Mesenchymal stem cell (in vitro differentiated cells and primary cell): Measurements from ENCODE around the gene UNC119B.

Experiments used
- DNase-seq: peaks from one replicate; pipeline ENCODE4 v3.0.0-alpha.2; 2013
- H2AFZ ChIP-seq: one replicate; pipeline ENCODE4 v1.6.1; 2013; ENCODE audit warnings: low read depth, mild to moderate bottlenecking, control low read depth, inconsistent platforms, low read length, moderate library complexity
- H2AK5ac ChIP-seq: 2 replicates; pipeline ENCODE4 v1.6.1; 2013; ENCODE audit warnings: low read length, moderate library complexity, mild to moderate bottlenecking, inconsistent platforms; ENCODE audit not compliant: severe bottlenecking
- H2BK120ac ChIP-seq: one replicate; pipeline ENCODE4 v1.6.1; 2013; ENCODE audit warnings: low read depth, mild to moderate bottlenecking, inconsistent platforms, low read length, moderate library complexity
- H2BK12ac ChIP-seq, 2 experiments: one replicate each; pipeline ENCODE4 v1.6.1; 2013; ENCODE audit warnings: inconsistent platforms in 2 of 2, low read length in 2 of 2, mild to moderate bottlenecking in 2 of 2, moderate library complexity in 2 of 2, control low read depth in 1 of 2
- H2BK15ac ChIP-seq: one replicate; pipeline ENCODE4 v1.6.1; 2013; ENCODE audit warnings: mild to moderate bottlenecking, low read depth, inconsistent platforms; ENCODE audit not compliant: poor library complexity, severe bottlenecking
- H2BK5ac ChIP-seq: 2 replicates; pipeline ENCODE4 v1.6.1; 2013; ENCODE audit warnings: low read depth, mild to moderate bottlenecking, low read length, control low read depth, inconsistent platforms; ENCODE audit not compliant: poor library complexity, severe bottlenecking
- H3K14ac ChIP-seq, 2 experiments: one replicate each; pipeline ENCODE4 v1.6.1; 2013; ENCODE audit warnings: inconsistent platforms in 2 of 2, low read length in 2 of 2, control low read depth in 1 of 2, mild to moderate bottlenecking in 1 of 2, moderate library complexity in 1 of 2
- H3K18ac ChIP-seq, 2 experiments: one replicate each; pipeline ENCODE4 v1.6.1; 2013; ENCODE audit warnings: inconsistent platforms in 2 of 2, low read length in 2 of 2, control low read depth in 1 of 2, low read depth in 1 of 2, mild to moderate bottlenecking in 1 of 2
- H3K23ac ChIP-seq, 2 experiments: one replicate each; pipeline ENCODE4 v1.6.1; 2013; ENCODE audit warnings: inconsistent platforms in 2 of 2, low read length in 2 of 2, mild to moderate bottlenecking in 2 of 2, moderate library complexity in 2 of 2, control low read depth in 1 of 2
- H3K27ac ChIP-seq: 2 replicates; pipeline ENCODE4 v1.5.1; 2013; ENCODE audit warnings: mild to moderate bottlenecking, moderate library complexity, low read length, control low read depth, inconsistent platforms; ENCODE audit not compliant: poor library complexity, severe bottlenecking
- H3K27me3 ChIP-seq, 2 experiments: 2 replicates each; pipeline versions ENCODE4 v1.6.1 to v1.7.0; 2013; ENCODE audit warnings: low read length in 2 of 2, mild to moderate bottlenecking in 2 of 2, moderate library complexity in 2 of 2, control low read depth in 1 of 2, inconsistent platforms in 1 of 2; ENCODE audit not compliant: control insufficient read depth in 1 of 2, insufficient read depth in 1 of 2
- H3K36me3 ChIP-seq, 2 experiments: 2 replicates each; pipeline versions ENCODE4 v1.6.1 to v1.7.0; 2013; ENCODE audit warnings: low read length in 2 of 2, control low read depth in 1 of 2, inconsistent platforms in 1 of 2, low read depth in 1 of 2, mild to moderate bottlenecking in 1 of 2; ENCODE audit not compliant: insufficient read depth in 2 of 2, control insufficient read depth in 1 of 2
- H3K4ac ChIP-seq, 2 experiments: one replicate each; pipeline ENCODE4 v1.6.1; 2013; ENCODE audit warnings: inconsistent platforms in 2 of 2, low read length in 2 of 2, mild to moderate bottlenecking in 2 of 2, moderate library complexity in 2 of 2, control low read depth in 1 of 2, low read depth in 1 of 2
- H3K4me1 ChIP-seq: 2 replicates; pipeline ENCODE4 v1.6.1; 2013; ENCODE audit warnings: low read depth, low read length, control low read depth; ENCODE audit not compliant: control insufficient read depth, insufficient read depth
- H3K4me2 ChIP-seq: 2 replicates; pipeline ENCODE4 v1.6.1; 2013; ENCODE audit warnings: low read length, mild to moderate bottlenecking, inconsistent platforms; ENCODE audit not compliant: poor library complexity, severe bottlenecking
- H3K4me3 ChIP-seq, 2 experiments: 2 replicates each; pipeline versions ENCODE4 v1.5.1 to v1.7.0; 2013; ENCODE audit warnings: low read length in 2 of 2, mild to moderate bottlenecking in 2 of 2, control low read depth in 1 of 2, low read depth in 1 of 2; ENCODE audit not compliant: insufficient read depth in 1 of 2
- H3K79me1 ChIP-seq: replicated peaks from 2 replicates; pipeline ENCODE4 v1.6.1; 2013; ENCODE audit warnings: mild to moderate bottlenecking, control low read depth, low read length, inconsistent platforms; ENCODE audit not compliant: poor library complexity, severe bottlenecking
- H3K9ac ChIP-seq: 2 replicates; pipeline ENCODE4 v1.7.0; 2013; ENCODE audit warnings: mild to moderate bottlenecking, low read length, moderate library complexity
- H3K9me3 ChIP-seq: 2 replicates; pipeline ENCODE4 v1.7.0; 2013; ENCODE audit warnings: mild to moderate bottlenecking, low read length; ENCODE audit not compliant: control insufficient read depth
- H4K8ac ChIP-seq: one replicate; pipeline ENCODE4 v1.6.1; 2013; ENCODE audit warnings: inconsistent platforms, mild to moderate bottlenecking, low read length, moderate library complexity
- H4K91ac ChIP-seq: one replicate; pipeline ENCODE4 v1.6.1; 2013; ENCODE audit warnings: mild to moderate bottlenecking, low read length, inconsistent platforms
- WGBS: methylation state at CpG from one replicate; pipeline ENCODE4 v1.1.7; 2013; ENCODE audit warnings: mixed read lengths; 5-methylcytosine and 5-hydroxymethylcytosine counted together

UNC119B gene

GRCh38 chr12:120710805-120711296 lies 593 bp downstream of the UNC119B start:
- H2BK5ac ChIP-seq, result no peak overlapping the region
- peak overlapping the region; percentile 67 to 68 for H3K18ac ChIP-seq
- peak overlapping the region; percentile 5 for H4K91ac ChIP-seq
- H3K23ac ChIP-seq, result peak overlapping the region in 1 of 2 experiments; percentile 47
- H4K8ac ChIP-seq, result peak overlapping the region; percentile 78
- peaks cover 16 to 32% of the 10 kb centered on the region in 2 experiments for H3K36me3 ChIP-seq
- no peak overlapping the region for H3K14ac ChIP-seq
- H3K4ac ChIP-seq, result peak overlapping the region; percentile 83
- peak overlapping the region; percentile 91 for H3K9ac ChIP-seq
- H3K9me3 ChIP-seq, result no peaks in the 10 kb centered on the region
- H3K27ac ChIP-seq, result peak overlapping the region; percentile 47
- peak overlapping the region; percentile 76 for H2AFZ ChIP-seq
- no peak overlapping the region for H2AK5ac ChIP-seq
- H3K79me1 ChIP-seq, result peaks cover 15% of the 10 kb centered on the region
- H2BK12ac ChIP-seq, result no peak overlapping the region
- H3K4me3 ChIP-seq, result peak overlapping the region; percentile 86 to 91
- WGBS, result under 1% methylated on average over 31 of the region's 31 CpGs
- peak overlapping the region; percentile 92 for H2BK120ac ChIP-seq
- H2BK15ac ChIP-seq, result no peak overlapping the region
- no peaks in the 10 kb centered on the region for H3K27me3 ChIP-seq
- H3K4me2 ChIP-seq, result peak overlapping the region; percentile 89
- peak; percentile 18 for DNase-seq
- peaks cover 11% of the 10 kb centered on the region for H3K4me1 ChIP-seq

DNA sequence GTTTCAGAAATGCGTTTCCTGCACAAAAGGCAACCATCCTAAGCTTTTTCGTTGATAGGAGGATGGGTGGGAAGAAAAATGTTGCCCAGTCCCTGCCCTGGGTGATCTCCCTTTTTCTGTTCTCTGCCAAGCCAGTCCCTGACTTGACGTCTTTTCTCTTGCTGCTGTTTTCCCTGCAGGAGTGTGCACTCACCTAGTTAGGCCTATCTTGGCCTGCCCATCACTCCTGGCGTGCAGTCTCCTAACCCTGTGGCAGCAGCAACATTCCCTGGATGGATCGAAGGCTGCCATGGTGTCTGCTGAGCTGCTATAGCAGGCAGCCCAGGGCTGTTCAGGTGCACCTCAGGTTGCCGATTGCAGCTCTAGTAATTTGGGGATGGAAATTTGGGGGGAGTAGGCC lies 1.2 kb downstream of the UNC119B start:
- H3K4me2 ChIP-seq, result peak overlapping the region; percentile 89
- H2BK120ac ChIP-seq, result no peak overlapping the region
- no peak overlapping the region for H2AFZ ChIP-seq
- H3K27me3 ChIP-seq, result no peaks in the 10 kb centered on the region
- WGBS, result 63% methylated on average over 6 of the region's 6 CpGs
- H3K4ac ChIP-seq, result no peak overlapping the region
- H3K4me1 ChIP-seq, result peaks cover 11% of the 10 kb centered on the region
- H3K36me3 ChIP-seq, result peaks cover 17 to 37% of the 10 kb centered on the region in 2 experiments
- no peak overlapping the region for H2BK15ac ChIP-seq
- DNase-seq, result no peak
- peak overlapping the region; percentile 10 for H4K8ac ChIP-seq
- H3K14ac ChIP-seq, result no peak overlapping the region
- no peak overlapping the region for H3K27ac ChIP-seq
- H3K9ac ChIP-seq, result peak overlapping the region; percentile 91
- peak overlapping the region in 1 of 2 experiments; percentile 86 for H3K4me3 ChIP-seq
- H3K79me1 ChIP-seq, result peaks cover 20% of the 10 kb centered on the region
- H3K23ac ChIP-seq, result no peak overlapping the region
- H2AK5ac ChIP-seq, result no peak overlapping the region
- no peak overlapping the region for H3K18ac ChIP-seq
- H2BK12ac ChIP-seq, result no peak overlapping the region
- no peak overlapping the region for H2BK5ac ChIP-seq
- H3K9me3 ChIP-seq, result no peaks in the 10 kb centered on the region
- H4K91ac ChIP-seq, result peak overlapping the region; percentile 19

DNA sequence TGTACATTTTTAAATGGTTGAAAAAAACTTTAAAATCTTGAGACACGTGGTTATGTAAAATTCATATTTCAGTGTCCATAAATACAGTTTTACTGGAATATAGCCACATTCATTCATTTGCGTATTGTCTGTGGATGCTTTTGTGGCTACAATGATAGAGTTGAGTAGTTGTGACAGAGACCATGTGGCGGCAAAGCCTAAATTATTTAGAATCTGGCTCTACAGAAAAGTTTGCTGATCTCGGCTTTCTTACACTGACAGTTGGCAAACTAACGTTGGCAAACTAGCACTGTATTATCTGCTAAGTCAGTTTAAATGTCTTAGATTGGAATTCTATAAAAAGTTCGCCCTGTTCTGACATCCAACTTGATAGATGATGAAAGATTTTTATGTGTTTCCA lies 2.4 kb downstream of the UNC119B start:
- H3K23ac ChIP-seq, result no peak overlapping the region

GRCh38 chr12:120713861-120714482 lies 3.7 kb downstream of the UNC119B start:
- H3K4me1 ChIP-seq, result peaks cover 11% of the 10 kb centered on the region
- H3K79me1 ChIP-seq, result peaks cover 25% of the 10 kb centered on the region
- peak; percentile 81 for DNase-seq
- no peaks in the 10 kb centered on the region for H3K9me3 ChIP-seq
- peaks cover 34 to 58% of the 10 kb centered on the region in 2 experiments for H3K36me3 ChIP-seq
- H3K4me3 ChIP-seq, result no peak overlapping the region
- no peaks in the 10 kb centered on the region for H3K27me3 ChIP-seq
- H2BK5ac ChIP-seq, result no peak overlapping the region
- H2AK5ac ChIP-seq, result no peak overlapping the region
- H2BK12ac ChIP-seq, result no peak overlapping the region
- 35% methylated on average over 3 of the region's 4 CpGs for WGBS
- H3K9ac ChIP-seq, result no peak overlapping the region
- no peak overlapping the region for H2BK15ac ChIP-seq
- H2BK120ac ChIP-seq, result no peak overlapping the region
- no peak overlapping the region for H3K4me2 ChIP-seq
- no peak overlapping the region for H3K23ac ChIP-seq
- H3K14ac ChIP-seq, result no peak overlapping the region
- H4K8ac ChIP-seq, result no peak overlapping the region
- H3K27ac ChIP-seq, result no peak overlapping the region
- H4K91ac ChIP-seq, result no peak overlapping the region
- no peak overlapping the region for H3K18ac ChIP-seq
- H3K4ac ChIP-seq, result no peak overlapping the region
- H2AFZ ChIP-seq, result no peak overlapping the region

More for the DNA sequence above, 2.4 kb downstream of the UNC119B start:
- Histone ChIP-seq H3K4ac (no peak overlapping the region), H3K27me3 (no peaks in the 10 kb centered on the region), H2BK12ac (no peak overlapping the region), H3K4me3 (no peak overlapping the region), H3K4me1 (peaks cover 11% of the 10 kb centered on the region), H2BK120ac (no peak overlapping the region), H3K14ac (no peak overlapping the region), H3K79me1 (peaks cover 25% of the 10 kb centered on the region), H2BK15ac (no peak overlapping the region), H2BK5ac (no peak overlapping the region), H3K18ac (no peak overlapping the region), H2AK5ac (no peak overlapping the region), H3K4me2 (no peak overlapping the region), H3K36me3 (peaks cover 28 to 47% of the 10 kb centered on the region in 2 experiments), H3K9me3 (no peaks in the 10 kb centered on the region), H2AFZ (no peak overlapping the region), H4K91ac (no peak overlapping the region), H4K8ac (no peak overlapping the region), H3K27ac (no peak overlapping the region), H3K9ac (no peak overlapping the region)
- no peak for DNase-seq
- WGBS, result 100% methylated on average over 3 of the region's 6 CpGs
